H4 (cell line): ENCODE measurements around the gene ERN1. TPM values are rescaled to one million over a fixed set of nuclear protein-coding genes. Genes with fewer than 3 reads are reported as not detected.

Experiments
- total RNA-seq: library from RNA; depleted of rRNA; stranded (reverse); fragments of >200 nt; shearing (Covaris generic); gene quantifications from 2 replicates; pipeline ENCODE4 v1.2.3, GENCODE V29; 2014; rRNA removed

Gene ERN1
- total RNA-seq, 1 experiment from 2014 or later: 2.7 TPM

Other genes with a start within 250 kb of the ERN1 start
- gene GH2, start 248.2 kb downstream of the ERN1 start, total RNA-seq: not detected in 2 replicates
- not detected in 2 replicates for gene CSH1, start 233.6 kb downstream of the ERN1 start, total RNA-seq
- not detected in 2 replicates for gene CSHL1, start 218.9 kb downstream of the ERN1 start, total RNA-seq
- not detected in 2 replicates for gene GH1, start 211.3 kb downstream of the ERN1 start, total RNA-seq
- gene CD79B, start 197.8 kb downstream of the ERN1 start, total RNA-seq: 1.1 TPM in 1 of 2 replicates, not detected in the other
- 0.02 TPM in 2 replicates for gene SCN4A, start 157.2 kb downstream of the ERN1 start, total RNA-seq
- 0.27 and 2.3 TPM in 2 replicates for gene PRR29, start 131.8 kb downstream of the ERN1 start, total RNA-seq
- 0.14 TPM in 1 of 2 replicates, not detected in the other for gene ICAM2, start 109.5 kb downstream of the ERN1 start, total RNA-seq
- 11.1 and 11.7 TPM in 2 replicates for gene TEX2, start 133.1 kb upstream of the ERN1 start, total RNA-seq